Liver (tissue), 3 donors: ENCODE data around the gene TMEM200C.

Experiments used
- CTCF ChIP-seq: fragments of 150-350 bp; IDR thresholded peaks from 2 replicates; pipeline ENCODE4 v1.5.1; 2017; ENCODE audit warnings: improper control_type of control experiment, low read depth, low read length; ENCODE audit not compliant: missing input control
- GABPA ChIP-seq, 2 donors: IDR thresholded peaks in 1 of 2; conservative IDR thresholded peaks in 1 of 2; 2 replicates each; pipeline ENCODE4 v1.6.1; 2016; ENCODE audit warnings: antibody characterized with exemption in 2 of 2, mild to moderate bottlenecking in 1 of 2, moderate library complexity in 1 of 2
- HNF4G ChIP-seq: IDR thresholded peaks from 2 replicates; pipeline ENCODE4 v1.6.1; 2016; ENCODE audit warnings: antibody characterized with exemption
- YY1 ChIP-seq: IDR thresholded peaks from 2 replicates; pipeline ENCODE4 v1.6.1; 2016; ENCODE audit warnings: antibody characterized with exemption, mild to moderate bottlenecking
- ZBTB33 ChIP-seq: IDR thresholded peaks from 2 replicates; pipeline ENCODE4 v1.6.1; 2016; ENCODE audit warnings: antibody characterized with exemption
- donor health status: healthy.
- donor health status: healthy.

- TF ChIP-seq CTCF, result no peak
- TF ChIP-seq GABPA (IDR thresholded peaks at IDR 0.05 in 1 of 2, conservative IDR thresholded peaks at IDR 0.05 in 1 of 2), result no peak
- TF ChIP-seq ZBTB33, result no peak
- TF ChIP-seq HNF4G, result no peak
- no peak for TF ChIP-seq YY1
Observed at GRCh38 chr18:5840547-5840946, 54.8 kb downstream of the TMEM200C start.
